ENCODE data around the gene MAB21L1.

Gene MAB21L1

GRCh38 chr13:35479706-35480105 lies 3.2 kb upstream of the MAB21L1 start:
- DNase-seq (ENCODE audit: low spot score) = no peak

GRCh38 chr13:35479038-35479492 lies 2.6 kb upstream of the MAB21L1 start:
- no peak for DNase-seq (ENCODE audit: low spot score)

GRCh38 chr13:35478271-35479037 lies 2.0 kb upstream of the MAB21L1 start:
- DNase-seq (ENCODE audit: low spot score) = no peak

GRCh38 chr13:35477386-35477946 lies 977 bp upstream of the MAB21L1 start:
- DNase-seq (ENCODE audit: low spot score) = no peak

- DNase-seq (ENCODE audit: low spot score) = peak; percentile 47
These were observed 1.1 kb downstream of the MAB21L1 start for GRCh38 chr13:35475212-35475959.

GRCh38 chr13:35474496-35475211 lies 1.8 kb downstream of the MAB21L1 start:
- peak; percentile 10 for DNase-seq (ENCODE audit: low spot score)

GRCh38 chr13:35473802-35474201 lies 2.7 kb downstream of the MAB21L1 start:
- no peak for DNase-seq (ENCODE audit: low spot score)

- DNase-seq (ENCODE audit: low spot score) = no peak
These were observed 3.2 kb downstream of the MAB21L1 start for GRCh38 chr13:35473206-35473775.

GRCh38 chr13:35472323-35472881 lies 4.1 kb downstream of the MAB21L1 start:
- no peak for DNase-seq (ENCODE audit: low spot score)

- no peak for DNase-seq (ENCODE audit: low spot score)
These were observed 4.7 kb downstream of the MAB21L1 start for GRCh38 chr13:35471706-35472322.

GRCh38 chr13:35470671-35471661 lies 5.5 kb downstream of the MAB21L1 start:
- peak; percentile 18 for DNase-seq (ENCODE audit: low spot score)

- DNase-seq (ENCODE audit: low spot score) = no peak
These were observed 6.5 kb downstream of the MAB21L1 start for GRCh38 chr13:35469806-35470525.

GRCh38 chr13:35468195-35468594 lies 8.3 kb downstream of the MAB21L1 start:
- DNase-seq (ENCODE audit: low spot score) = no peak

GRCh38 chr13:35465371-35465770 lies 11.1 kb downstream of the MAB21L1 start:
- no peak for DNase-seq (ENCODE audit: low spot score)

GRCh38 chr13:35460061-35460460 lies 16.4 kb downstream of the MAB21L1 start:
- no peak for DNase-seq (ENCODE audit: low spot score)

GRCh38 chr13:35457258-35457657 lies 19.2 kb downstream of the MAB21L1 start:
- DNase-seq (ENCODE audit: low spot score) = no peak

- DNase-seq (ENCODE audit: low spot score) = no peak
These were observed 21.5 kb downstream of the MAB21L1 start for GRCh38 chr13:35455022-35455421.

GRCh38 chr13:35449821-35450220 lies 26.7 kb downstream of the MAB21L1 start:
- no peak for DNase-seq (ENCODE audit: low spot score)

- DNase-seq (ENCODE audit: low spot score) = no peak
These were observed 28.0 kb downstream of the MAB21L1 start for GRCh38 chr13:35448465-35448864.
